PC-3 (cell line): ENCODE results near the gene CIB1. TPM values are rescaled to one million over a fixed set of nuclear protein-coding genes. Genes with fewer than 3 reads are reported as not detected.

Source experiments
- ATAC-seq: fragments of 200-7000 bp; cut with Tn5 transposase; 2 replicates; pipeline ENCODE4 v1.9.1; 2020; ENCODE audit warnings: mild to moderate bottlenecking, moderate library complexity
- BruUV-seq: library from RNA; stranded (reverse); fragments of 400-500 nt; replicated peaks from 2 replicates; lab custom pipeline; 2021; lab: Mats Ljungman, UMichigan
- CTCF ChIA-PET: fragments of 300-600 bp; sonication (Branson Sonifier 250); formaldehyde crosslinking; loops from one replicate; lab custom pipeline; 2022; ENCODE audit warnings: antibody characterized with exemption; lab: Charles Lee
- POLR2A ChIA-PET: fragments of 300-600 bp; sonication (Branson Sonifier 250); formaldehyde crosslinking; loops from one replicate; lab custom pipeline; 2022; ENCODE audit warnings: antibody characterized with exemption; ENCODE audit not compliant: unreplicated experiment; lab: Charles Lee
- DNase-seq: peaks from one replicate; pipeline ENCODE4 v3.0.0-alpha.2; 2015
- H2AFZ ChIP-seq: fragments of 300-600 bp; sonication (generic); 2 replicates; pipeline ENCODE4 v1.6.0; 2016; ENCODE audit warnings: antibody characterized with exemption, low read length
- H3F3A ChIP-seq: fragments of 300-600 bp; sonication (generic); one replicate; pipeline ENCODE4 v1.6.0; 2017; ENCODE audit warnings: antibody characterized with exemption, low read length, control low read depth, mild to moderate bottlenecking; ENCODE audit not compliant: unreplicated experiment
- H3K27ac ChIP-seq: fragments of 300-600 bp; sonication (generic); 2 replicates; pipeline ENCODE4 v1.5.1; 2016; ENCODE audit warnings: mild to moderate bottlenecking, low read length
- H3K27me3 ChIP-seq: fragments of 300-600 bp; sonication (generic); 2 replicates; pipeline ENCODE4 v1.6.1; 2016; ENCODE audit warnings: low read length, mixed read lengths
- H3K36me3 ChIP-seq: fragments of 300-600 bp; sonication (generic); 2 replicates; pipeline ENCODE4 v1.6.1; 2016; ENCODE audit warnings: low read depth, mixed run types, low read length, mixed read lengths
- H3K4me1 ChIP-seq: fragments of 300-600 bp; sonication (generic); 2 replicates; pipeline ENCODE4 v1.5.1; 2016; ENCODE audit warnings: low read length; ENCODE audit not compliant: insufficient read depth
- H3K4me2 ChIP-seq: fragments of 300-600 bp; sonication (generic); 2 replicates; pipeline ENCODE4 v1.6.0; 2016; ENCODE audit warnings: low read length
- H3K4me3 ChIP-seq: fragments of 300-600 bp; sonication (generic); 2 replicates; pipeline ENCODE4 v1.5.1; 2016; ENCODE audit warnings: mild to moderate bottlenecking, low read length, mixed read lengths
- H3K79me2 ChIP-seq: fragments of 300-600 bp; sonication (generic); 2 replicates; pipeline ENCODE4 v1.6.1; 2017; ENCODE audit warnings: low read length, mixed read lengths
- H3K9ac ChIP-seq: fragments of 300-600 bp; sonication (generic); 2 replicates; pipeline ENCODE4 v1.6.0; 2016; ENCODE audit warnings: mild to moderate bottlenecking, low read length
- H3K9me2 ChIP-seq: fragments of 300-600 bp; sonication (generic); replicated peaks from 2 replicates; pipeline ENCODE4 v1.6.1; 2016; ENCODE audit warnings: mixed run types, low read length, mixed read lengths
- H3K9me3 ChIP-seq: fragments of 300-600 bp; sonication (generic); 2 replicates; pipeline ENCODE4 v1.6.1; 2016; ENCODE audit warnings: low read length, mixed read lengths
- H4K20me1 ChIP-seq: fragments of 300-600 bp; sonication (generic); 2 replicates; pipeline ENCODE4 v1.6.1; 2016; ENCODE audit warnings: low read length, mixed read lengths
- CTCF ChIP-seq: fragments of 300-600 bp; sonication (generic); conservative IDR thresholded peaks from 2 replicates; pipeline ENCODE4 v1.5.1; 2017; ENCODE audit warnings: antibody characterized with exemption, low read depth, mild to moderate bottlenecking, low read length
- EZH2 ChIP-seq: fragments of 300-600 bp; sonication (generic); IDR thresholded peaks from one replicate; pipeline ENCODE4 v1.6.1; 2017; ENCODE audit warnings: antibody characterized with exemption, mild to moderate bottlenecking, low read length; ENCODE audit not compliant: unreplicated experiment
- EZH2phosphoT487 ChIP-seq: fragments of 300-600 bp; sonication (generic); IDR thresholded peaks from 2 replicates; pipeline ENCODE4 v1.6.1; 2018; ENCODE audit warnings: mild to moderate bottlenecking, antibody characterized with exemption, low read length, borderline replicate concordance
- intact Hi-C: fragments of 100-400 bp; cut with micrococcal nuclease; formaldehyde crosslinking; loops from 2 replicates; pipeline ENCODE4 v1.9.0; 2023
- total RNA-seq: library from RNA; depleted of rRNA; stranded (reverse); fragments of >200 nt; gene quantifications from 2 replicates; pipeline ENCODE4 v1.2.3, GENCODE V29; 2014

Gene CIB1
- total RNA-seq, 1 experiment from 2014 or later: 83.7 TPM

DNA sequence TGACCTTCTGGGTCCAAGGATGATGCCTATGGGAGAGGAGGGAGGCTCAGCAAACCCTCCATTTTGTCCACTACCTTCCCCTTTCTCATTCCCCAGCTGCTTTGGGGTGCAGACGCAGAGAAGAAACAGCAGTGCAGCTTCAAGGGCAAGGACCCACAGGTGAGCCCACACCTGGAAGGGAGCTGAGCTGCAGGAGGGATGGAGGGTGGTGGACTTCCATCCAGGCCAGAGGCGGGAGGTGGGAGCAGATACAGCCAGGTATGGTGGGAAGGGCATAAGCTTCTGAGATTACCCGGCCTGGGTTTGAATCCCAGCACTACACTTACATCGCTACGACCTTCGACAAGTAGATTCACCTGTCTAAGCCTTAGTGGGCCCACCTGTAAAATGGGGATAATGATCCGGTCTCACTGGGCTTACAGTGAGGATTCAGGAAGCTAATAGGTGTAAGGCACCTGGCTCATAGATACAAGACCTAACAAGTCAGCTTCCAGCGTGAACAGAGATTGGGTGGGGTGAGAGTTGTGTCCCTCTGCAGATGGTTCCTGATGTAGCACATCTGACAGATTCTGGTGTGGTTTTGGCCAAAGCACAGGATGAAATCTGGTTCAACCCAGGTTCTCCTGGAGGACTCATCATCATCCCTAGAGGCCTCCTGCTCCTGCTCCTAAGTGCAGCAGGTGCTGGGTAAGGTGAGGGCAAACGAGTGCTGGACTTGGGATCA, 15.9 kb downstream of the CIB1 start:
- TF ChIP-seq EZH2 (no peak), CTCF (no peak), EZH2phosphoT487 (no peak)
- Histone ChIP-seq H2AFZ (no peak overlapping the region), H3K27me3 (no peaks in the 10 kb centered on the region), H3K4me1 (peaks cover 16% of the 10 kb centered on the region), H3F3A (peaks cover 3% of the 10 kb centered on the region), H3K27ac (no peak overlapping the region), H3K79me2 (peaks cover 63% of the 10 kb centered on the region), H3K9ac (no peak overlapping the region), H3K36me3 (peaks cover 58% of the 10 kb centered on the region), H4K20me1 (no peaks in the 10 kb centered on the region), H3K4me3 (no peak overlapping the region), H3K9me3 (no peaks in the 10 kb centered on the region), H3K9me2 (no peaks in the 10 kb centered on the region), H3K4me2 (no peak overlapping the region)
- CTCF ChIA-PET: no interaction called here
- DNase-seq (no peak), ATAC-seq (no peak)
- intact Hi-C loops: no loop called here
- BruUV-seq: no TSS peak
- POLR2A ChIA-PET: no interaction called here

GRCh38 chr15:90214553-90215196, 19.1 kb downstream of the CIB1 start:
- peak; percentile 48 for DNase-seq
- Histone ChIP-seq H3K36me3 (peaks cover 50% of the 10 kb centered on the region), H3K79me2 (peaks cover 89% of the 10 kb centered on the region), H3K27me3 (no peaks in the 10 kb centered on the region), H2AFZ (no peak overlapping the region), H3K9me2 (no peaks in the 10 kb centered on the region), H3K27ac (peak overlapping the region; percentile 2; the same call in 1 of the 2 replicates), H3K4me2 (no peak overlapping the region), H4K20me1 (no peaks in the 10 kb centered on the region), H3K4me3 (no peak overlapping the region), H3K9me3 (no peaks in the 10 kb centered on the region), H3K4me1 (peaks cover 41% of the 10 kb centered on the region), H3K9ac (no peak overlapping the region), H3F3A (peaks cover 7% of the 10 kb centered on the region)
- intact Hi-C loops: no loop called here
- no TSS peak for BruUV-seq
- no peak for ATAC-seq
- ChIA-PET CTCF (interaction anchor here (0.6 kb wide), 1 partner anchor 30 kb away, joined by 4 read pairs; no protein-coding TSS in a partner anchor), POLR2A (interaction anchor here (0.6 to 0.7 kb wide), 3 partner anchors 31 to 52 kb away, joined by 14 to 29 read pairs (median 26); partner anchors contain the start of gene TTLL13)
- TF ChIP-seq EZH2phosphoT487 (no peak), EZH2 (no peak), CTCF (peak; percentile 49; the same call in 1 of the 2 replicates)
